Erythroblast (primary cell): Measurements from ENCODE around the gene PASK.

Source experiments
- GATA1 ChIP-seq: IDR thresholded peaks from 2 replicates; pipeline ENCODE4 v1.6.1; 2011; ENCODE audit warnings: low read depth, mild to moderate bottlenecking, control low read depth, low read length, moderate library complexity
- POLR2A ChIP-seq: IDR thresholded peaks from 2 replicates; pipeline ENCODE4 v1.6.1; 2011; ENCODE audit warnings: mild to moderate bottlenecking, low read length

DNA sequence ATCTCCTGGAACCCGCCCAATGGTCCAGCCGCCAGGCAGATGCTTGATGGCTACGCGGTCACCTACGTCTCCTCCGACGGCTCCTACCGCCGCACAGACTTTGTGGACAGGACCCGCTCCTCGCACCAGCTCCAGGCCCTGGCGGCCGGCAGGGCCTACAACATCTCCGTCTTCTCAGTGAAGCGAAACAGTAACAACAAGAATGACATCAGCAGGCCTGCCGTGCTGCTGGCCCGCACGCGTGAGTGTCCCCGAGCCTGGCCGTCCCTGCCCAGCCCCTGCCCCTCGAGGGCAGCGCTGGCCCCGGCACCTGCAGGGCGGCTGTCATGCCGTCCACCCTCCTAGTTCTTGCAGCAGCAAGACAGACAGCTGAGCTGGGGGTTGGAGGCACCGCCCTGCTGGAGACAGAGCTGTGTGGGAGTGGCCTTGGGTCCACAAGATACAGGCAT lies 83.9 kb downstream of the PASK start:
- no peak for TF ChIP-seq POLR2A
- TF ChIP-seq GATA1, result no peak
